Smooth muscle cell (in vitro differentiated cells): ENCODE measurements around the gene LCTL. TPM values are rescaled to one million over a fixed set of nuclear protein-coding genes. Genes with fewer than 3 reads are reported as not detected.

Source experiments
- DNase-seq: peaks from one replicate; lab custom pipeline; 2025; ENCODE audit not compliant: unreplicated experiment; lab: John Stamatoyannopoulos, UW
- H2AFZ ChIP-seq: fragments of 200-600 bp; sonication (generic); 2 replicates; pipeline ENCODE4 v1.6.0; 2016; ENCODE audit warnings: antibody characterized with exemption, low read depth, mild to moderate bottlenecking
- H3F3A ChIP-seq: fragments of 200-600 bp; sonication (generic); 2 replicates; pipeline ENCODE4 v1.6.0; 2017; ENCODE audit warnings: antibody characterized with exemption, low read depth
- H3K27ac ChIP-seq: fragments of 200-600 bp; sonication (generic); 2 replicates; pipeline ENCODE4 v1.5.1; 2016; ENCODE audit warnings: low read depth, mild to moderate bottlenecking
- H3K27me3 ChIP-seq: fragments of 200-600 bp; sonication (generic); 2 replicates; pipeline ENCODE4 v1.6.1; 2016; ENCODE audit warnings: low read depth, mild to moderate bottlenecking
- H3K36me3 ChIP-seq: fragments of 200-600 bp; sonication (generic); 2 replicates; pipeline ENCODE4 v1.5.1; 2016; ENCODE audit warnings: low read depth
- H3K4me1 ChIP-seq: fragments of 200-600 bp; sonication (generic); 2 replicates; pipeline ENCODE4 v1.5.1; 2016; ENCODE audit warnings: low read depth
- H3K4me2 ChIP-seq: fragments of 200-600 bp; sonication (generic); 2 replicates; pipeline ENCODE4 v1.6.0; 2016; ENCODE audit warnings: mild to moderate bottlenecking
- H3K4me3 ChIP-seq: fragments of 200-600 bp; sonication (generic); 2 replicates; pipeline ENCODE4 v1.5.1; 2016; ENCODE audit warnings: mild to moderate bottlenecking
- H3K79me2 ChIP-seq: fragments of 200-600 bp; sonication (generic); 2 replicates; pipeline ENCODE4 v1.6.0; 2016; ENCODE audit warnings: low read depth, mild to moderate bottlenecking
- H3K9ac ChIP-seq: fragments of 200-600 bp; sonication (generic); 2 replicates; pipeline ENCODE4 v1.6.0; 2016; ENCODE audit warnings: low read depth
- H3K9me3 ChIP-seq: fragments of 200-600 bp; sonication (generic); replicated peaks from 2 replicates; pipeline ENCODE4 v1.5.1; 2016; ENCODE audit warnings: low read depth
- H4K20me1 ChIP-seq: fragments of 200-600 bp; sonication (generic); 2 replicates; pipeline ENCODE4 v1.6.0; 2016; ENCODE audit warnings: low read depth
- CTCF ChIP-seq: fragments of 200-600 bp; sonication (generic); IDR thresholded peaks from 2 replicates; pipeline ENCODE4 v1.5.1; 2017; ENCODE audit warnings: borderline replicate concordance, mild to moderate bottlenecking, antibody characterized with exemption; ENCODE audit not compliant: insufficient read depth, poor library complexity, severe bottlenecking
- WGBS: methylation state at CpG from one replicate; pipeline ENCODE4 v1.1.7; 2016; ENCODE audit warnings: low lambda C conversion rate; 5-methylcytosine and 5-hydroxymethylcytosine counted together
- polyA plus RNA-seq: library from polyadenylated mRNA; unstranded; fragments of >200 nt; fragmentation: Nextera tagmentation; extraction: Ambion mirVana; gene quantifications from 2 replicates; pipeline ENCODE4 v1.2.1, GENCODE V29; 2016
- total RNA-seq: library from RNA; depleted of rRNA; stranded (reverse); fragments of >200 nt; gene quantifications from 2 replicates; pipeline ENCODE4 v1.2.3, GENCODE V29; 2014

The LCTL gene
- total and polyA plus RNA-seq, 2 experiments from 2014 or later: 4.3 to 6.4 TPM

- DNase-seq: no peak
- no peaks in the 10 kb centered on the region for H3K79me2 ChIP-seq
- WGBS: 71% methylated on average over 5 of the region's 5 CpGs
- no peaks in the 10 kb centered on the region for H4K20me1 ChIP-seq
- H3K9me3 ChIP-seq: no peaks in the 10 kb centered on the region
- no peaks in the 10 kb centered on the region for H3K4me1 ChIP-seq
- H3K9ac ChIP-seq: no peak overlapping the region
- no peaks in the 10 kb centered on the region for H3K36me3 ChIP-seq
- TF ChIP-seq CTCF: no peak
- H3K4me2 ChIP-seq: no peak overlapping the region
- H3K27me3 ChIP-seq: no peaks in the 10 kb centered on the region
- H3K4me3 ChIP-seq: no peak overlapping the region
- H2AFZ ChIP-seq: no peak overlapping the region
- no peaks in the 10 kb centered on the region for H3F3A ChIP-seq
- no peak overlapping the region for H3K27ac ChIP-seq
Observed at GRCh38 chr15:66587749-66588148, 22.0 kb upstream of the LCTL start.

DNA sequence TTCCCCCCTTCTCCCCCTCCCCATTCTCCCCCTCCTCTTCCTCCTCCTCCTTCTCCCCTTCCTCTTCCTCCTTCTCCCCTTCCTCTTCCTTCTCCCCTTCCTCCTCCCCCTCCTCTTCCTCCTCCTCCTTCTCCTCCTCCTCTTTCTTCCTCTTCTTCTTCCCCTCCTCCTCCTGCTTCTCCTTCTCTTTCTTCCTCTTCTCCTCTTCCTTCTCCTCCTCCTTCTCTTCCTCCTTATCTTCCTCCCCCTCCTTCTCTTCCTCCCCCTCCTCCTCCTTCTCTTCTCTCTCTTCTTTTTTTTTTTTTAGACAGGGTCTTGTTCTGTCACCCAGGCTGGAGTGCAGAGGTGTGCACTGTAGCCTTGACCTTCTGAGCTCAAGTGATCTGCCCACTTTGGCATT lies 21.2 kb upstream of the LCTL start:
- H3K27me3 ChIP-seq: no peaks in the 10 kb centered on the region
- no peak overlapping the region for H3K9ac ChIP-seq
- no peak overlapping the region for H3K4me2 ChIP-seq
- H3K79me2 ChIP-seq: no peaks in the 10 kb centered on the region
- no peak overlapping the region for H2AFZ ChIP-seq
- TF ChIP-seq CTCF: no peak
- no peak overlapping the region for H3K27ac ChIP-seq
- no peak overlapping the region for H3K4me3 ChIP-seq
- no peaks in the 10 kb centered on the region for H3K4me1 ChIP-seq
- H3K9me3 ChIP-seq: no peaks in the 10 kb centered on the region
- no peaks in the 10 kb centered on the region for H4K20me1 ChIP-seq
- no peaks in the 10 kb centered on the region for H3F3A ChIP-seq
- no peak for DNase-seq
- no peaks in the 10 kb centered on the region for H3K36me3 ChIP-seq

GRCh38 chr15:66586155-66586976 lies 20.6 kb upstream of the LCTL start:
- H3K36me3 ChIP-seq: no peaks in the 10 kb centered on the region
- no peaks in the 10 kb centered on the region for H4K20me1 ChIP-seq
- no peak overlapping the region for H2AFZ ChIP-seq
- no peaks in the 10 kb centered on the region for H3K9me3 ChIP-seq
- H3K4me1 ChIP-seq: no peaks in the 10 kb centered on the region
- TF ChIP-seq CTCF: no peak
- H3K27ac ChIP-seq: no peak overlapping the region
- WGBS: 84% methylated on average over 17 of the region's 17 CpGs
- no peak overlapping the region for H3K4me2 ChIP-seq
- no peaks in the 10 kb centered on the region for H3K27me3 ChIP-seq
- no peaks in the 10 kb centered on the region for H3K79me2 ChIP-seq
- DNase-seq: no peak
- no peaks in the 10 kb centered on the region for H3F3A ChIP-seq
- H3K9ac ChIP-seq: no peak overlapping the region
- H3K4me3 ChIP-seq: no peak overlapping the region
